LNCaP clone FGC (cell line): ENCODE data around the gene RASSF6.

ENCODE experiments used
- DNase-seq: peaks from one replicate; pipeline ENCODE4 v3.0.0-alpha.2; 2011; ENCODE audit warnings: low read depth
- H3K4me3 ChIP-seq: 2 replicates; pipeline ENCODE4 v1.5.1; 2011; ENCODE audit warnings: mild to moderate bottlenecking, low read depth, low read length, control low read depth
- CTCF ChIP-seq: IDR thresholded peaks from 2 replicates; pipeline ENCODE4 v1.5.1; 2012; ENCODE audit warnings: mild to moderate bottlenecking; ENCODE audit not compliant: control insufficient read depth, insufficient read depth; ENCODE audit errors: extremely low read depth

The RASSF6 gene

GRCh38 chr4:73596001-73596400 lies 24.2 kb downstream of the RASSF6 start:
- H3K4me3 ChIP-seq = no peak overlapping the region
- TF ChIP-seq CTCF = no peak
- no peak for DNase-seq

GRCh38 chr4:73593631-73594241 lies 26.5 kb downstream of the RASSF6 start:
- TF ChIP-seq CTCF = peak; percentile 63
- DNase-seq = no peak
- no peak overlapping the region for H3K4me3 ChIP-seq

GRCh38 chr4:73589887-73590801 lies 30.1 kb downstream of the RASSF6 start:
- no peak for DNase-seq
- no peak for TF ChIP-seq CTCF
- no peak overlapping the region for H3K4me3 ChIP-seq

- TF ChIP-seq CTCF = no peak
- H3K4me3 ChIP-seq = no peak overlapping the region
- DNase-seq = no peak
These were observed 30.9 kb downstream of the RASSF6 start for GRCh38 chr4:73589261-73589847.

GRCh38 chr4:73588613-73589012 lies 31.6 kb downstream of the RASSF6 start:
- no peak overlapping the region for H3K4me3 ChIP-seq
- no peak for DNase-seq
- no peak for TF ChIP-seq CTCF

- no peak overlapping the region for H3K4me3 ChIP-seq
- TF ChIP-seq CTCF = no peak
- no peak for DNase-seq
These were observed 33.6 kb downstream of the RASSF6 start for GRCh38 chr4:73586666-73587065.
